Endothelial cell of umbilical vein (primary cell): Measurements from ENCODE around the gene HIGD2B. TPM values are rescaled to one million over a fixed set of nuclear protein-coding genes. Genes with fewer than 3 reads are reported as not detected.
"Not testable (repeated sequence)": the region's sequence is repeated elsewhere in the genome, so short reads cannot be mapped to it uniquely, and the experiment has no call there.

Experiments
- BruUV-seq: library from RNA; stranded (reverse); fragments of 400-500 nt; replicated peaks from 2 replicates; lab custom pipeline; 2021; lab: Mats Ljungman, UMichigan
- CTCF ChIA-PET: fragments of 300-600, 350-600 bp; sonication (Branson Sonifier 250); formaldehyde crosslinking; loops from one replicate; lab custom pipeline; 2021; ENCODE audit warnings: antibody characterized with exemption, inconsistent platforms; lab: Charles Lee
- POLR2A ChIA-PET: fragments of 300-600, 350-600 bp; sonication (Branson Sonifier 250); formaldehyde crosslinking; loops from one replicate; lab custom pipeline; 2021; ENCODE audit warnings: antibody characterized with exemption, inconsistent platforms; lab: Charles Lee
- DNase-seq: peaks from one replicate; pipeline ENCODE4 v3.0.0-alpha.2; 2011; ENCODE audit warnings: low read depth, low spot score
- FAIRE-seq: peaks from 2 replicates; lab custom pipeline; 2011; peaks lifted over from hg19 to GRCh38; lab: Jason Lieb, UNC
- H2AFZ ChIP-seq: 2 replicates; pipeline ENCODE4 v1.6.0; 2012; ENCODE audit warnings: low read depth, low read length, control low read depth, inconsistent platforms
- H3K27ac ChIP-seq: 2 replicates; pipeline ENCODE4 v1.5.1; 2011; ENCODE audit warnings: low read depth, mild to moderate bottlenecking, control low read depth, low read length, moderate library complexity; ENCODE audit not compliant: insufficient read depth
- H3K27me3 ChIP-seq, 2 experiments: 2 replicates each; pipeline versions ENCODE4 v1.6.0 to v1.6.1; 2011; ENCODE audit warnings: low read length in 2 of 2, mixed read lengths in 1 of 2; ENCODE audit not compliant: control insufficient read depth in 2 of 2, insufficient read depth in 2 of 2
- H3K36me3 ChIP-seq, 2 experiments: 2 replicates in 1 of 2; 3 replicates in 1 of 2; pipeline ENCODE4 v1.5.1; 2011; ENCODE audit warnings: low read length in 2 of 2, mild to moderate bottlenecking in 1 of 2, moderate library complexity in 1 of 2; ENCODE audit not compliant: control insufficient read depth in 2 of 2, insufficient read depth in 2 of 2; ENCODE audit errors: extremely low read depth in 1 of 2
- H3K4me1 ChIP-seq: 3 replicates; pipeline ENCODE4 v1.5.1; 2011; ENCODE audit warnings: mild to moderate bottlenecking, low read length; ENCODE audit not compliant: control insufficient read depth, insufficient read depth; ENCODE audit errors: extremely low read depth
- H3K4me2 ChIP-seq: 2 replicates; pipeline ENCODE4 v1.6.1; 2011; ENCODE audit warnings: low read length, control low read depth, mixed read lengths; ENCODE audit not compliant: insufficient read depth
- H3K4me3 ChIP-seq, 3 experiments: fragments of 200-600 bp in 1 of 3; sonication (generic), shearing (Covaris generic) in 1 of 3; replicated peaks in 1 of 3; 2 replicates each; pipeline ENCODE4 v1.5.1; 2011 to 2016; ENCODE audit warnings: control low read depth in 3 of 3, low read length in 3 of 3, mild to moderate bottlenecking in 2 of 3, inconsistent platforms in 1 of 3, low read depth in 1 of 3, moderate library complexity in 1 of 3; ENCODE audit not compliant: insufficient read depth in 1 of 3
- H3K79me2 ChIP-seq: 2 replicates; pipeline ENCODE4 v1.6.0; 2012; ENCODE audit warnings: low read length, inconsistent platforms; ENCODE audit not compliant: control insufficient read depth, insufficient read depth
- H3K9ac ChIP-seq: replicated peaks from 2 replicates; pipeline ENCODE3; 2011; ENCODE audit warnings: low read length, control low read depth; ENCODE audit not compliant: insufficient read depth; ENCODE audit errors: extremely low read depth
- H3K9me1 ChIP-seq: replicated peaks from 3 replicates; pipeline ENCODE4 v1.6.0; 2011; ENCODE audit warnings: mild to moderate bottlenecking, low read length; ENCODE audit not compliant: control insufficient read depth, insufficient read depth; ENCODE audit errors: extremely low read depth
- H3K9me3 ChIP-seq: replicated peaks from 2 replicates; pipeline ENCODE4 v1.5.1; 2012; ENCODE audit warnings: low read length, inconsistent platforms; ENCODE audit not compliant: control insufficient read depth, insufficient read depth
- H4K20me1 ChIP-seq: replicated peaks from 2 replicates; pipeline ENCODE3; 2011; ENCODE audit warnings: mild to moderate bottlenecking, low read length; ENCODE audit not compliant: control insufficient read depth, insufficient read depth; ENCODE audit errors: extremely low read depth
- dilution Hi-C: fragments of 300-500 bp; cut with MboI; formaldehyde crosslinking; loops from one replicate; pipeline ENCODE4 v1.15.0; 2019; ENCODE audit warnings: low sequenced_read_pairs; ENCODE audit not compliant: extremely low pct_ligation_motif_present
- intact Hi-C: fragments of 100-400 bp; cut with micrococcal nuclease; formaldehyde crosslinking; loops from one replicate; pipeline ENCODE4 v1.10.0; 2022
- polyA plus RNA-seq, 4 experiments: library from polyadenylated mRNA; depleted of rRNA in 3 of 4; stranded (reverse) in 3 of 4; unstranded in 1 of 4; fragments of >200 nt; gene quantifications; 2 replicates each; pipeline versions ENCODE4 v1.2.1 to v1.2.3, GENCODE V29; 2011 to 2012; ENCODE audit warnings: missing spikeins in 1 of 4
- total RNA-seq: library from RNA; stranded (reverse); gene quantifications from 2 replicates; pipeline ENCODE4 v1.2.3, GENCODE V29; 2021

HIGD2B gene
- total and polyA plus RNA-seq, 2 donors (not counting 3 experiments of a cell fraction or from before 2014, with no cell fraction given): not detected

DNA sequence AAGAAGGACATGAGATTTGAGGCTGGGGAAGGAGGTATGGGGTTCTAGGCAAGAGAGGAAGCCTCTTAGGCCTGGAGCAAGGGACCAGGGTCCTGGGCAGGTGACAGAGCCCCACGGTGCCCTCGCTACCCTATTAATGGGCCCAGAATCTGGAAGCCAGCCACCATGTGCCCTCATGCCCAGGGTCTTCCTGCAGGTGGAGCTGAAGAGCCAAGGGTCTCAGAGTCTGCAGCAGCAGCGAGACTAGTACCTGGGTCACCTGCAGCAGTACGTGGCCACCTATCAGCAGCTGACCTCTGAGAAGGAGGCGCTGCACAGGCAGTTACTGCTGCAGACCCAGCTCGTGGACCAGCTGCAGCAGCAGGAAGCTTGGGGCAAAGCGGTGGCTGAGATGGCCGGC is 22.1 kb downstream of the HIGD2B start:
- H3K79me2 ChIP-seq, FAIRE-seq, dilution Hi-C loops, H3K9me1 ChIP-seq, CTCF ChIA-PET, H3K4me2 ChIP-seq, DNase-seq, H2AFZ ChIP-seq, intact Hi-C loops, H3K36me3 ChIP-seq, H4K20me1 ChIP-seq, H3K27ac ChIP-seq, H3K4me1 ChIP-seq, H3K27me3 ChIP-seq, BruUV-seq, H3K9me3 ChIP-seq, POLR2A ChIA-PET, H3K4me3 ChIP-seq, H3K9ac ChIP-seq: not testable (repeated sequence)

GRCh38 chr15:72661081-72661480 is 24.9 kb downstream of the HIGD2B start:
- H3K4me1 ChIP-seq, intact Hi-C loops, H3K9me1 ChIP-seq, H3K79me2 ChIP-seq, H3K4me2 ChIP-seq, CTCF ChIA-PET, dilution Hi-C loops, POLR2A ChIA-PET, BruUV-seq, H3K36me3 ChIP-seq, FAIRE-seq, H4K20me1 ChIP-seq, H3K27ac ChIP-seq, H2AFZ ChIP-seq, H3K27me3 ChIP-seq, H3K4me3 ChIP-seq, H3K9ac ChIP-seq, DNase-seq, H3K9me3 ChIP-seq: not testable (repeated sequence)

DNA sequence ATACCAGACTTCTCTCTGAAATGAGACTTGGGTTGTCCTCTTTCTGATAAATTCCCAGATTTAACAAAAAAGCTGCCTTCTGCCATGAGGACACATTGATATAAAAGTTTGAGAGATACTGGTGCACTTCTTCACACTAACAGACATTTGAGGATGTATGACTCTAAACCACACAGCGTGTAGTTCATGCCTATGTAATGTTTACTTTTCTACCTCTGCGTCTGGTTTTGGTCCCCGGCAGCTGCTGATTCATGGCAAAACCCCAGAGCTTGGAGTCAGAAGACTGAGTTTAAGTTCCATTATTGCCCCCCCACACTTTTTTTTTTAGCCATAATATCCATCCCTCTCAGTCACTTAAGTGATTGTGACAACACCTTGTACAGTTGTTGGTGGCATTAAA is 30.0 kb downstream of the HIGD2B start:
- FAIRE-seq, H3K9me3 ChIP-seq, H4K20me1 ChIP-seq, H3K9ac ChIP-seq, H3K9me1 ChIP-seq, H3K4me3 ChIP-seq, POLR2A ChIA-PET, H3K4me1 ChIP-seq, dilution Hi-C loops, H3K79me2 ChIP-seq, H3K4me2 ChIP-seq, H3K36me3 ChIP-seq, H3K27me3 ChIP-seq, intact Hi-C loops, DNase-seq, H3K27ac ChIP-seq, H2AFZ ChIP-seq, CTCF ChIA-PET, BruUV-seq: not testable (repeated sequence)

GRCh38 chr15:72654397-72654796 is 31.6 kb downstream of the HIGD2B start, which contains the start of gene GOLGA6B:
GOLGA6B (plus strand) TSS chr15:72654697; CDS start chr15:72654738, 41 bp downstream.
- H4K20me1 ChIP-seq, CTCF ChIA-PET, intact Hi-C loops, H3K4me1 ChIP-seq, H3K9ac ChIP-seq, H3K4me2 ChIP-seq, H3K36me3 ChIP-seq, H3K9me1 ChIP-seq, H3K9me3 ChIP-seq, H3K79me2 ChIP-seq, H2AFZ ChIP-seq, H3K27ac ChIP-seq, FAIRE-seq, dilution Hi-C loops, H3K4me3 ChIP-seq, POLR2A ChIA-PET, DNase-seq, BruUV-seq, H3K27me3 ChIP-seq: not testable (repeated sequence)
